ENCODE measurements around the gene EGFL7.
A peak's percentile ranks its signal among the peaks of the same experiment; 100 is the strongest.
"Not testable (repeated sequence)": the region's sequence is repeated elsewhere in the genome, so short reads cannot be mapped to it uniquely, and the experiment has no call there.

EGFL7 gene

GRCh38 chr9:136703276-136703860, 40.7 kb downstream of the EGFL7 start:
- no peak overlapping the region for H3K27ac ChIP-seq (ENCODE audit: extremely low read depth, low read depth, low read length)
- ChIA-PET CTCF (interaction anchor here (2.1 kb wide), 1 partner anchor 9 kb away, joined by 9 read pairs; no protein-coding TSS in a partner anchor), POLR2A (interaction anchor here (0.6 to 1.1 kb wide), 2 partner anchors 10 to 161 kb away, joined by 3 to 4 read pairs; no protein-coding TSS in a partner anchor)

GRCh38 chr9:136704741-136705140, 42.0 kb downstream of the EGFL7 start:
- POLR2A ChIA-PET; H3K4me1 ChIP-seq (ENCODE audit: control insufficient read depth, insufficient read depth, low read length); H3K27ac ChIP-seq (ENCODE audit: extremely low read depth, low read depth, low read length); H3K36me3 ChIP-seq (ENCODE audit: control insufficient read depth in 2 of 2, insufficient read depth in 1 of 2, low read length in 2 of 2); H3K4me3 ChIP-seq (ENCODE audit: low read depth, low read length); H3K9me3 ChIP-seq (ENCODE audit: control insufficient read depth, insufficient read depth, low read depth, low read length): not testable (repeated sequence)
- CTCF ChIA-PET = interaction anchor here (0.6 to 1.5 kb wide), 2 partner anchors 121 to 217 kb away, joined by 3 to 5 read pairs; no protein-coding TSS in a partner anchor

More at GRCh38 chr9:136703276-136703860, 40.7 kb downstream of the EGFL7 start:
- no peak for TF ChIP-seq ZNF175 (tag by site-specific recombination; IDR thresholded peaks at IDR 0.05)
- Histone ChIP-seq H3K4me1 (ENCODE audit: control insufficient read depth, insufficient read depth, low read length) (no peaks in the 10 kb centered on the region), H3K4me3 (ENCODE audit: low read depth, low read length) (no peak overlapping the region), H3K36me3 (ENCODE audit: control insufficient read depth in 2 of 2, insufficient read depth in 1 of 2, low read length in 2 of 2) (no peaks in the 10 kb centered on the region), H3K9me3 (ENCODE audit: control insufficient read depth, insufficient read depth, low read depth, low read length) (no peaks in the 10 kb centered on the region)

GRCh38 chr9:136705564-136705963, 42.8 kb downstream of the EGFL7 start:
- Histone ChIP-seq H3K27ac (ENCODE audit: extremely low read depth, low read depth, low read length) (no peak overlapping the region), H3K36me3 (ENCODE audit: control insufficient read depth in 2 of 2, insufficient read depth in 1 of 2, low read length in 2 of 2) (no peaks in the 10 kb centered on the region), H3K9me3 (ENCODE audit: control insufficient read depth, insufficient read depth, low read depth, low read length) (no peaks in the 10 kb centered on the region), H3K4me3 (ENCODE audit: low read depth, low read length) (no peak overlapping the region), H3K4me1 (ENCODE audit: control insufficient read depth, insufficient read depth, low read length) (no peaks in the 10 kb centered on the region)
- ChIA-PET CTCF (interaction anchor here (0.6 to 1.6 kb wide), 5 partner anchors 12 to 217 kb away, joined by 3 to 8 read pairs (median 5); no protein-coding TSS in a partner anchor), POLR2A (no interaction called here)
- no peak for TF ChIP-seq ZNF362 (tag by site-specific recombination; IDR thresholded peaks at IDR 0.05)
- no peak for TF ChIP-seq ZNF404 (tag by site-specific recombination; IDR thresholded peaks at IDR 0.05)
- peak; percentile 80 for TF ChIP-seq ZNF600 (tag by site-specific recombination; IDR thresholded peaks at IDR 0.05)
- no peak for TF ChIP-seq ZNF514 (tag by site-specific recombination; IDR thresholded peaks at IDR 0.05)
- no peak for TF ChIP-seq SETDB1 (IDR thresholded peaks at IDR 0.05; ENCODE audit: insufficient read length, low read length)

GRCh38 chr9:136707011-136707410, 44.3 kb downstream of the EGFL7 start:
- H3K4me1 ChIP-seq (ENCODE audit: control insufficient read depth, insufficient read depth, low read length) = no peaks in the 10 kb centered on the region
- H3K4me3 ChIP-seq (ENCODE audit: low read depth, low read length) = no peak overlapping the region
- CTCF ChIA-PET = interaction anchor here (0.6 to 1.0 kb wide), 5 partner anchors 12 to 510 kb away, joined by 3 to 7 read pairs (median 4); no protein-coding TSS in a partner anchor
- no peaks in the 10 kb centered on the region for H3K36me3 ChIP-seq (ENCODE audit: control insufficient read depth in 2 of 2, insufficient read depth in 1 of 2, low read length in 2 of 2)
- TF ChIP-seq ZNF157 (tag by site-specific recombination; IDR thresholded peaks at IDR 0.05) = peak; percentile 94
- peak; percentile 40; the same call in 1 of the 2 replicates for TF ChIP-seq SCRT1 (tag by site-specific recombination; IDR thresholded peaks at IDR 0.05; ENCODE audit: borderline replicate concordance)
- TF ChIP-seq OSR2 (tag by site-specific recombination; IDR thresholded peaks at IDR 0.05) = no peak
- 0 out of 2 replicates have a peak, but pooled peaks have one; percentile 26 for TF ChIP-seq SCRT2 (tag by site-specific recombination; IDR thresholded peaks at IDR 0.05)
- no peak overlapping the region for H3K27ac ChIP-seq (ENCODE audit: extremely low read depth, low read depth, low read length)
- no peaks in the 10 kb centered on the region for H3K9me3 ChIP-seq (ENCODE audit: control insufficient read depth, insufficient read depth, low read depth, low read length)
- POLR2A ChIA-PET = interaction anchor here (0.6 kb wide), 1 partner anchor 1136 kb away, joined by 3 read pairs; no protein-coding TSS in a partner anchor

GRCh38 chr9:136707849-136708517, 45.3 kb downstream of the EGFL7 start:
- POLR2A ChIA-PET = interaction anchor here (0.8 to 1.4 kb wide), 4 partner anchors 19 to 31 kb away, joined by 3 to 4 read pairs (median 4); no protein-coding TSS in a partner anchor

More at GRCh38 chr9:136707849-136708517, 45.3 kb downstream of the EGFL7 start:
- CTCF ChIA-PET = interaction anchor here (0.6 to 1.4 kb wide), 5 partner anchors 14 to 1128 kb away, joined by 3 to 9 read pairs (median 3); no protein-coding TSS in a partner anchor
- TF ChIP-seq YY1 (tag by site-specific recombination; IDR thresholded peaks at IDR 0.05) = no peak
- peak; percentile 63 for TF ChIP-seq ZNF341 (tag by site-specific recombination; IDR thresholded peaks at IDR 0.05; ENCODE audit: low read depth)
- TF ChIP-seq SCRT2 (tag by site-specific recombination; IDR thresholded peaks at IDR 0.05) = peak; percentile 23; the same call in 1 of the 2 replicates
- Histone ChIP-seq H3K27ac (ENCODE audit: extremely low read depth, low read depth, low read length) (no peak overlapping the region), H3K9me3 (ENCODE audit: control insufficient read depth, insufficient read depth, low read depth, low read length) (no peaks in the 10 kb centered on the region), H3K4me3 (ENCODE audit: low read depth, low read length) (no peak overlapping the region), H3K36me3 (ENCODE audit: control insufficient read depth in 2 of 2, insufficient read depth in 1 of 2, low read length in 2 of 2) (no peaks in the 10 kb centered on the region), H3K4me1 (ENCODE audit: control insufficient read depth, insufficient read depth, low read length) (no peaks in the 10 kb centered on the region)

Data from HEK293 (cell line).